ENCODE results near the gene ABHD1.

The ABHD1 gene

DNA sequence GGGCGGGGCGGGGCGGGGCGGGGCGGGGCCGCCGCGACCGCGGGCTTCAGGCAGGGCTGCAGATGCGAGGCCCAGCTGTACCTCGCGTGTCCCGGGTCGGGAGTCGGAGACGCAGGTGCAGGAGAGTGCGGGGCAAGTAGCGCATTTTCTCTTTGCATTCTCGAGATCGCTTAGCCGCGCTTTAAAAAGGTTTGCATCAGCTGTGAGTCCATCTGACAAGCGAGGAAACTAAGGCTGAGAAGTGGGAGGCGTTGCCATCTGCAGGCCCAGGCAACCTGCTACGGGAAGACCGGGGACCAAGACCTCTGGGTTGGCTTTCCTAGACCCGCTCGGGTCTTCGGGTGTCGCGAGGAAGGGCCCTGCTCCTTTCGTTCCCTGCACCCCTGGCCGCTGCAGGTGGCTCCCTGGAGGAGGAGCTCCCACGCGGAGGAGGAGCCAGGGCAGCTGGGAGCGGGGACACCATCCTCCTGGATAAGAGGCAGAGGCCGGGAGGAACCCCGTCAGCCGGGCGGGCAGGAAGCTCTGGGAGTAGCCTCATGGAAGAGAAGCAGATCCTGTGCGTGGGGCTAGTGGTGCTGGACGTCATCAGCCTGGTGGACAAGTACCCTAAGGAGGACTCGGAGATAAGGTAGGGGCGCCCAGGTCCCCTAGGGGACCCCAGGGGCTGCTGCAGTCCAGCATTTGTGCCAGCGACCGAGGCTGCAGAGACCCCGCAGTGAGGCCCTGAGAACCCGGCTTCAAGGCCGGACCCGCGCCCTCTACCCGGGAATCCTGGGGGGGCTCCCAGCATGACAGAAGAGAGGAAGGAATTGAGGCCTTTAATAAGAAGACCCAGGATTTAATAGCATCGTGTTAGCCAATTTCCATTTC, 36.7 kb upstream of the ABHD1 start, which contains the start of gene KHK (continued):
- TF ChIP-seq, protein P1, sequence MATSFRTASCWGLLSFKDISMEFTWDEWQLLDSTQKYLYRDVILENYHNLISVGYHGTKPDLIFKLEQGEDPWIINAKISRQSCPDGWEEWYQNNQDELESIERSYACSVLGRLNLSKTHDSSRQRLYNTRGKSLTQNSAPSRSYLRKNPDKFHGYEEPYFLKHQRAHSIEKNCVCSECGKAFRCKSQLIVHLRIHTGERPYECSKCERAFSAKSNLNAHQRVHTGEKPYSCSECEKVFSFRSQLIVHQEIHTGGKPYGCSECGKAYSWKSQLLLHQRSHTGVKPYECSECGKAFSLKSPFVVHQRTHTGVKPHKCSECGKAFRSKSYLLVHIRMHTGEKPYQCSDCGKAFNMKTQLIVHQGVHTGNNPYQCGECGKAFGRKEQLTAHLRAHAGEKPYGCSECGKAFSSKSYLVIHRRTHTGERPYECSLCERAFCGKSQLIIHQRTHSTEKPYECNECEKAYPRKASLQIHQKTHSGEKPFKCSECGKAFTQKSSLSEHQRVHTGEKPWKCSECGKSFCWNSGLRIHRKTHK (tag by site-specific recombination; IDR thresholded peaks at IDR 0.05): no peak
- no peak for TF ChIP-seq ZNF248 (tag by site-specific recombination; IDR thresholded peaks at IDR 0.05)
- TF ChIP-seq ZNF394 (tag by site-specific recombination; IDR thresholded peaks at IDR 0.05; ENCODE audit: borderline replicate concordance): peak; percentile 86
- no peak for TF ChIP-seq ZNF658 (tag by site-specific recombination; IDR thresholded peaks at IDR 0.05)
- TF ChIP-seq ZNF623 (tag by site-specific recombination; IDR thresholded peaks at IDR 0.05): no peak
- no peak for TF ChIP-seq KLF1 (tag by site-specific recombination; IDR thresholded peaks at IDR 0.05)
- TF ChIP-seq ZNF747 (tag by site-specific recombination; IDR thresholded peaks at IDR 0.05): no peak
- no peak for TF ChIP-seq ZNF157 (tag by site-specific recombination; IDR thresholded peaks at IDR 0.05)
- TF ChIP-seq, protein P2, sequence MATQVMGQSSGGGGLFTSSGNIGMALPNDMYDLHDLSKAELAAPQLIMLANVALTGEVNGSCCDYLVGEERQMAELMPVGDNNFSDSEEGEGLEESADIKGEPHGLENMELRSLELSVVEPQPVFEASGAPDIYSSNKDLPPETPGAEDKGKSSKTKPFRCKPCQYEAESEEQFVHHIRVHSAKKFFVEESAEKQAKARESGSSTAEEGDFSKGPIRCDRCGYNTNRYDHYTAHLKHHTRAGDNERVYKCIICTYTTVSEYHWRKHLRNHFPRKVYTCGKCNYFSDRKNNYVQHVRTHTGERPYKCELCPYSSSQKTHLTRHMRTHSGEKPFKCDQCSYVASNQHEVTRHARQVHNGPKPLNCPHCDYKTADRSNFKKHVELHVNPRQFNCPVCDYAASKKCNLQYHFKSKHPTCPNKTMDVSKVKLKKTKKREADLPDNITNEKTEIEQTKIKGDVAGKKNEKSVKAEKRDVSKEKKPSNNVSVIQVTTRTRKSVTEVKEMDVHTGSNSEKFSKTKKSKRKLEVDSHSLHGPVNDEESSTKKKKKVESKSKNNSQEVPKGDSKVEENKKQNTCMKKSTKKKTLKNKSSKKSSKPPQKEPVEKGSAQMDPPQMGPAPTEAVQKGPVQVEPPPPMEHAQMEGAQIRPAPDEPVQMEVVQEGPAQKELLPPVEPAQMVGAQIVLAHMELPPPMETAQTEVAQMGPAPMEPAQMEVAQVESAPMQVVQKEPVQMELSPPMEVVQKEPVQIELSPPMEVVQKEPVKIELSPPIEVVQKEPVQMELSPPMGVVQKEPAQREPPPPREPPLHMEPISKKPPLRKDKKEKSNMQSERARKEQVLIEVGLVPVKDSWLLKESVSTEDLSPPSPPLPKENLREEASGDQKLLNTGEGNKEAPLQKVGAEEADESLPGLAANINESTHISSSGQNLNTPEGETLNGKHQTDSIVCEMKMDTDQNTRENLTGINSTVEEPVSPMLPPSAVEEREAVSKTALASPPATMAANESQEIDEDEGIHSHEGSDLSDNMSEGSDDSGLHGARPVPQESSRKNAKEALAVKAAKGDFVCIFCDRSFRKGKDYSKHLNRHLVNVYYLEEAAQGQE (tag by site-specific recombination; IDR thresholded peaks at IDR 0.05): no peak
- TF ChIP-seq ZNF341 (tag by site-specific recombination; IDR thresholded peaks at IDR 0.05; ENCODE audit: low read depth): peak; percentile 53; the same call in 1 of the 2 replicates
- TF ChIP-seq IKZF3 (tag by site-specific recombination; IDR thresholded peaks at IDR 0.05): peak; percentile 59
- TF ChIP-seq ZBTB17 (tag by site-specific recombination; IDR thresholded peaks at IDR 0.05): peak; percentile 61
- TF ChIP-seq, protein P3, sequence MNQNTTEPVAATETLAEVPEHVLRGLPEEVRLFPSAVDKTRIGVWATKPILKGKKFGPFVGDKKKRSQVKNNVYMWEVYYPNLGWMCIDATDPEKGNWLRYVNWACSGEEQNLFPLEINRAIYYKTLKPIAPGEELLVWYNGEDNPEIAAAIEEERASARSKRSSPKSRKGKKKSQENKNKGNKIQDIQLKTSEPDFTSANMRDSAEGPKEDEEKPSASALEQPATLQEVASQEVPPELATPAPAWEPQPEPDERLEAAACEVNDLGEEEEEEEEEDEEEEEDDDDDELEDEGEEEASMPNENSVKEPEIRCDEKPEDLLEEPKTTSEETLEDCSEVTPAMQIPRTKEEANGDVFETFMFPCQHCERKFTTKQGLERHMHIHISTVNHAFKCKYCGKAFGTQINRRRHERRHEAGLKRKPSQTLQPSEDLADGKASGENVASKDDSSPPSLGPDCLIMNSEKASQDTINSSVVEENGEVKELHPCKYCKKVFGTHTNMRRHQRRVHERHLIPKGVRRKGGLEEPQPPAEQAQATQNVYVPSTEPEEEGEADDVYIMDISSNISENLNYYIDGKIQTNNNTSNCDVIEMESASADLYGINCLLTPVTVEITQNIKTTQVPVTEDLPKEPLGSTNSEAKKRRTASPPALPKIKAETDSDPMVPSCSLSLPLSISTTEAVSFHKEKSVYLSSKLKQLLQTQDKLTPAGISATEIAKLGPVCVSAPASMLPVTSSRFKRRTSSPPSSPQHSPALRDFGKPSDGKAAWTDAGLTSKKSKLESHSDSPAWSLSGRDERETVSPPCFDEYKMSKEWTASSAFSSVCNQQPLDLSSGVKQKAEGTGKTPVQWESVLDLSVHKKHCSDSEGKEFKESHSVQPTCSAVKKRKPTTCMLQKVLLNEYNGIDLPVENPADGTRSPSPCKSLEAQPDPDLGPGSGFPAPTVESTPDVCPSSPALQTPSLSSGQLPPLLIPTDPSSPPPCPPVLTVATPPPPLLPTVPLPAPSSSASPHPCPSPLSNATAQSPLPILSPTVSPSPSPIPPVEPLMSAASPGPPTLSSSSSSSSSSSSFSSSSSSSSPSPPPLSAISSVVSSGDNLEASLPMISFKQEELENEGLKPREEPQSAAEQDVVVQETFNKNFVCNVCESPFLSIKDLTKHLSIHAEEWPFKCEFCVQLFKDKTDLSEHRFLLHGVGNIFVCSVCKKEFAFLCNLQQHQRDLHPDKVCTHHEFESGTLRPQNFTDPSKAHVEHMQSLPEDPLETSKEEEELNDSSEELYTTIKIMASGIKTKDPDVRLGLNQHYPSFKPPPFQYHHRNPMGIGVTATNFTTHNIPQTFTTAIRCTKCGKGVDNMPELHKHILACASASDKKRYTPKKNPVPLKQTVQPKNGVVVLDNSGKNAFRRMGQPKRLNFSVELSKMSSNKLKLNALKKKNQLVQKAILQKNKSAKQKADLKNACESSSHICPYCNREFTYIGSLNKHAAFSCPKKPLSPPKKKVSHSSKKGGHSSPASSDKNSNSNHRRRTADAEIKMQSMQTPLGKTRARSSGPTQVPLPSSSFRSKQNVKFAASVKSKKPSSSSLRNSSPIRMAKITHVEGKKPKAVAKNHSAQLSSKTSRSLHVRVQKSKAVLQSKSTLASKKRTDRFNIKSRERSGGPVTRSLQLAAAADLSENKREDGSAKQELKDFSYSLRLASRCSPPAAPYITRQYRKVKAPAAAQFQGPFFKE (tag by site-specific recombination; IDR thresholded peaks at IDR 0.05; ENCODE audit: borderline replicate concordance): no peak
- no peak for TF ChIP-seq ZBTB7A (tag by site-specific recombination; IDR thresholded peaks at IDR 0.05; ENCODE audit: low read depth)
- TF ChIP-seq KLF8 (tag by site-specific recombination; IDR thresholded peaks at IDR 0.05): peak; percentile 49; the same call in 1 of the 2 replicates

Measured in HEK293 (cell line).